Tibial artery (tissue), 4 donors: ENCODE measurements around the gene ITPK1.
"Not testable (repeated sequence)": the region's sequence is repeated elsewhere in the genome, so short reads cannot be mapped to it uniquely, and the experiment has no call there.

Source experiments
- DNase-seq, 2 donors: peaks; one replicate each; pipeline ENCODE4 v3.0.0-alpha.2; 2019
- H3K27ac ChIP-seq, 2 donors: fragments of 200-600 bp; sonication (generic) in 1 of 2; 1 replicate in 1 of 2; 2 replicates in 1 of 2; pipeline ENCODE4 v1.5.1; 2018 to 2019; ENCODE audit warnings: mild to moderate bottlenecking in 1 of 2
- H3K27me3 ChIP-seq, 2 donors: fragments of 200-600 bp; sonication (generic) in 1 of 2; one replicate each; pipeline versions ENCODE4 v1.5.1 to v1.6.0; 2016 to 2019
- H3K36me3 ChIP-seq, 3 donors: fragments of 200-600 bp; sonication (generic) in 2 of 3; one replicate each; pipeline ENCODE4 v1.5.1; 2016 to 2019; ENCODE audit warnings: mild to moderate bottlenecking in 2 of 3
- H3K4me1 ChIP-seq, 4 donors: fragments of 200-600 bp; sonication (generic) in 2 of 4; 1 replicate in 3 of 4; 2 replicates in 1 of 4; pipeline ENCODE4 v1.5.1; 2016 to 2019
- H3K4me3 ChIP-seq, 2 donors: fragments of 200-600 bp; sonication (generic) in 1 of 2; 1 replicate in 1 of 2; 2 replicates in 1 of 2; pipeline ENCODE4 v1.5.1; 2018 to 2019; ENCODE audit warnings: mild to moderate bottlenecking in 2 of 2
- H3K9me3 ChIP-seq, 3 donors: fragments of 200-600 bp; sonication (generic) in 1 of 3; one replicate each; pipeline ENCODE4 v1.5.1; 2016 to 2019
- intact Hi-C: fragments of 100-400 bp; cut with DNase I; formaldehyde crosslinking; loops from one replicate; pipeline ENCODE4 v1.15.0; 2023; ENCODE audit warnings: low total_unique reads
- TF ChIP-seq, protein P1 (sequence below), 2 experiments: fragments of 200-600 bp in 1 of 2; fragments of 450-650 bp in 1 of 2; IDR thresholded peaks; one replicate each; pipeline ENCODE4 v1.5.1; 2017 to 2019; ENCODE audit warnings: antibody characterized with exemption in 2 of 2, mild to moderate bottlenecking in 1 of 2, moderate library complexity in 1 of 2

ITPK1 gene

DNA sequence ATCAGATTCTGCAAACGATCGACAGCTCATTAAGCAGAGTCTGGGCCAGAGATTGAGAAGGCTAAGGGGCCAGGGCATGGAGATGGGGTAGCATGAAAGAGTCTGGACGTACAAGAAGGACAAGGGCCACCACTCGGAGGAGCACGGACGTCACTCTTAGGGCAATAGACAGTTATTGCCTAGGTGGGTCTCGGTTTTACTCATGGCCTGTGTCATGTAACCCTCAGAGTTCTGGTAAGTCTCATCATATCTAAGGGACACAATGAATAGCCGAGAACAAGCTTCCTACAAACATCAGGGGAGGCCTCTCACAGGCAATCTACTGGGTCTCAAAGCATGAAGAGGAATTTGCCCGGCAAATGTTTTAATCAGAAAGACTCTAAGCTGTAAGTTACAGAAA is 30.4 kb upstream of the ITPK1 start:
- DNase-seq: no peak
- intact Hi-C loops: no loop called here
- TF ChIP-seq, protein P1, sequence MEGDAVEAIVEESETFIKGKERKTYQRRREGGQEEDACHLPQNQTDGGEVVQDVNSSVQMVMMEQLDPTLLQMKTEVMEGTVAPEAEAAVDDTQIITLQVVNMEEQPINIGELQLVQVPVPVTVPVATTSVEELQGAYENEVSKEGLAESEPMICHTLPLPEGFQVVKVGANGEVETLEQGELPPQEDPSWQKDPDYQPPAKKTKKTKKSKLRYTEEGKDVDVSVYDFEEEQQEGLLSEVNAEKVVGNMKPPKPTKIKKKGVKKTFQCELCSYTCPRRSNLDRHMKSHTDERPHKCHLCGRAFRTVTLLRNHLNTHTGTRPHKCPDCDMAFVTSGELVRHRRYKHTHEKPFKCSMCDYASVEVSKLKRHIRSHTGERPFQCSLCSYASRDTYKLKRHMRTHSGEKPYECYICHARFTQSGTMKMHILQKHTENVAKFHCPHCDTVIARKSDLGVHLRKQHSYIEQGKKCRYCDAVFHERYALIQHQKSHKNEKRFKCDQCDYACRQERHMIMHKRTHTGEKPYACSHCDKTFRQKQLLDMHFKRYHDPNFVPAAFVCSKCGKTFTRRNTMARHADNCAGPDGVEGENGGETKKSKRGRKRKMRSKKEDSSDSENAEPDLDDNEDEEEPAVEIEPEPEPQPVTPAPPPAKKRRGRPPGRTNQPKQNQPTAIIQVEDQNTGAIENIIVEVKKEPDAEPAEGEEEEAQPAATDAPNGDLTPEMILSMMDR (IDR thresholded peaks at IDR 0.05): no peak
- Histone ChIP-seq H3K9me3 (no peaks in the 10 kb centered on the region), H3K27me3 (no peaks in the 10 kb centered on the region), H3K4me3 (no peak overlapping the region), H3K36me3 (no peaks in the 10 kb centered on the region), H3K4me1 (no peaks in the 10 kb centered on the region), H3K27ac (no peak overlapping the region)

DNA sequence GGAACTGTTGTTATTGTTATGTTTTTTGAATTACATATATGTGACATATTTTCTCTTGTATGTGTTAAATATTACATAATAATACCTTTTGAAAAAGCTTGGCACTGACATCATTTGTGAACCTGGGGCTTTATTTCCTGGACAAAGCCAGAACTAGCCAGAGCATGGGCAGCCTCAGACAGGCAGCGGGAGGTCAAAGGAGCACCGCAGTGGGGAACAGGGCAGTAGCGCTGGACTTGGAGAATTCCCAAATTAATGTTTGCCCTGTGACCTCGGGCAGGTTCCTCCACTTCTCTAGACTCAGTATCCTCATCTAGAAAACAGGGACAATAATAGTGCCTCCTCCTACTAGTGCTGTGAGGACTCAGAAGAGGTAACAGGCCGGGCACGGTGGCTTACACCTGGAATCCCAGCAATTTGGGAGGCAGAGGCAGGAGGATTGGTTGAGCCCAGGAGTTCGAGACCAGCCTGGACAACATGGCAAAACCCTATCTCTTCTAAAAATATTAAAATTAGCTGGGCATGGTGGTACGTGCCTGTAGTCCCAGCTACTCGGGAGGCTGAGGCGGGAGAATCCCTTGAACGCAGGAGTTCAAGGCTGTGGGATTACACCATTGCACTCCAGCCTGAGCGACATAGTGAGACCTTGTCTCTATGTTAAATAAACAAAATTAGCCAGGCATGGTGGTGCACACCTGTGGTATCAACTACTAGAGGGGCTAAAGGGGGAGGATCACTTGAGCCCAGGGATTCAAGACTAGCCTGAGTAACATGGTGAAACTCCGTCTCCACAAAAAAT is 27.3 kb upstream of the ITPK1 start:
- Histone ChIP-seq H3K27ac (no peak overlapping the region), H3K4me1 (peaks cover 0 to 3% (median 0%) of the 10 kb centered on the region in 4 donors), H3K27me3 (no peaks in the 10 kb centered on the region), H3K4me3 (no peak overlapping the region), H3K36me3 (no peaks in the 10 kb centered on the region), H3K9me3 (no peaks in the 10 kb centered on the region)
- TF ChIP-seq, protein P1 (IDR thresholded peaks at IDR 0.05): no peak
- intact Hi-C loops: loop anchor here (5.0 kb wide), 2 partner anchors 171 to 191 kb away; no protein-coding TSS in a partner anchor
- no peak for DNase-seq

DNA sequence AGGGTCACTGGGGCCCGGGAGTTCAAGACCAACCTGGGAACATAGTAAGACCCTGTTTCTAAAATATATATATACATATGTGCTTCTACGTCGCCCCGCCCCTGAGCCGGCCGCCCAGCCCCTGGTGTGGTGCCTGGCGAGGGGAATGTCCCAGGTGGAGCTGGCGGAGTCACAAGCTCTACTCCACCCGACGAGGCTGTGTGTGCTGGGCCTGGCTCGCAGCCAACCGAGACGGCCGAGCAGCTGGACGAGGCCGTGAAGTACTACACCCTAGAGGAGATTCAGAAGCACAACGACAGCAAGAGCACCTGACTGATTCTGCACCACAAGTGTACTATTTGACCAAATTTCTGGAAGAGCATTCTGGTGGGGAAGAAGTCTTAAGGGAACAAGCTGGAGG is 22.1 kb upstream of the ITPK1 start:
- Histone ChIP-seq H3K27me3 (no peaks in the 10 kb centered on the region), H3K4me1 (peaks cover 0 to 44% (median 12%) of the 10 kb centered on the region in 4 donors), H3K4me3 (no peak overlapping the region), H3K27ac (peak overlapping the region in 1 of 2 donors; percentile 67), H3K9me3 (no peaks in the 10 kb centered on the region), H3K36me3 (no peaks in the 10 kb centered on the region)
- intact Hi-C loops: no loop called here
- TF ChIP-seq, protein P1 (IDR thresholded peaks at IDR 0.05): no peak
- no peak for DNase-seq

DNA sequence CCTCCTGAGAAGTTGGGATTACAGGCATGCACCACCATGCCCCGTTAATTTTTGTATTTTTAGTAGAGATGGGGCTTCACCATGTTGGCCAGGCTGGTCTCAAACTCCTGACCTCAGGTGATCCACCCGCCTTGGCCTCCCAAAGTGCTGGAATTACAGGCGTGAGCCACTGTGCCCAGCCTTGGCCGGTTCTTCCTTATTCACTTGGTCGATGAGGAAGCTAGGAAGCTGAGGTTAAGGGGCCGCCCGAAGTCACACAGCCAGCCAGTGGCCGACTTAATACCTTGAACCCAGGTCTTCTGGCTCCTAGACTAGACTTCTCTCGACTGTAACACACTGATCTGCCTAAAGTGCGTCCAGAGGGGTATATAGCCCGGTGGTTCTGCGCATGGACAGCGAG is 20.8 kb upstream of the ITPK1 start:
- H3K36me3 ChIP-seq, H3K4me3 ChIP-seq, H3K9me3 ChIP-seq, H3K27me3 ChIP-seq, DNase-seq, intact Hi-C loops: not testable (repeated sequence)
- H3K27ac ChIP-seq: peak overlapping the region in 1 of 2 donors; percentile 67
- peaks cover 0 to 57% (median 16%) of the 10 kb centered on the region in 4 donors for H3K4me1 ChIP-seq

DNA sequence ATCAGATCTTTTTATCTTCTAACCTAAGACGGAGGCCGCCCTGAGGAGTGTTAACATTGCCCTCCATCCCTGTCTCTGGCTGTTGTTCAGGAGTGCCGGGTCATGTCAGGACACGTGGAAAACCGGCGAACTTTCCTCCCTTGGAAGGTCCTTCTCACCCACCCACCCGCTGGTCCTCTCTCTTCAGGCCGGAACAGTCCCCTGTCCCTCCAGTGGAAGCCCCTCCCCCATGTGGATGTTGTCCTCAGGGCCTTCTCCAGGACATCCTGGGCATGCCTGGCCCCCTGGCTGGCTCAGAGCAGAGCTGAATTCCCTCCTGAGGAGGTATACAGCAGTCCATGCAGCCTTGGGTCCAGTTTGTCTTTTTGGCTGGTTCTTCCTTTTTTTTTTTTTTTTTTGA is 20.3 kb upstream of the ITPK1 start:
- intact Hi-C loops: no loop called here

DNA sequence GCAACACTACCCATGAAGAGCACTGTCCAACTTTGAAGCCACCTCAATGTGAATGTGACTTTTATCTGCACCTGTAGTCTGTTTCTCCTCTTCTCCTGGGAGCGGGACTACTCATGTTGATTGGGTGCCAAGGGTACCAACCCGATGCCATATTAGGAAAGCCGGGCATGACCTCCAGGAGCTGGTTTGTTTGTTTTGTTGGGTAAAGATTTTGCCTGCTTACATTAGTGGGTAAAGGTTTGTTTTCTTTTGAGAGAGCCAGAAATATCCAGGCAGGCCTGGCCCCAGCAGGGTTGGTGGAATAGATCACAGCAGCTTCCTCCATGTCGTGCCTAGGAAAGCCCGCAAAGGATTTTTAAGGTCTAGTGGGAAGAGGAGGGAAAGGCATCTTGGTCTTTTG is 19.7 kb upstream of the ITPK1 start:
- intact Hi-C loops: loop anchor here (2.0 kb wide), 1 partner anchor 19 kb away; no protein-coding TSS in a partner anchor
- no peaks in the 10 kb centered on the region for H3K9me3 ChIP-seq
- H3K4me1 ChIP-seq: peaks cover 0 to 61% (median 16%) of the 10 kb centered on the region in 4 donors
- TF ChIP-seq, protein P1 (IDR thresholded peaks at IDR 0.05): no peak
- no peak overlapping the region for H3K4me3 ChIP-seq
- peak overlapping the region; percentile 12 to 67 for H3K27ac ChIP-seq
- peak in 1 of 2 donors; percentile 71 for DNase-seq
- H3K27me3 ChIP-seq: no peaks in the 10 kb centered on the region
- H3K36me3 ChIP-seq: no peaks in the 10 kb centered on the region

More for the DNA sequence above, 20.3 kb upstream of the ITPK1 start:
- Histone ChIP-seq H3K27me3 (no peaks in the 10 kb centered on the region), H3K4me3 (no peak overlapping the region), H3K27ac (peak overlapping the region; percentile 12 to 67), H3K4me1 (peaks cover 0 to 57% (median 16%) of the 10 kb centered on the region in 4 donors), H3K9me3 (no peaks in the 10 kb centered on the region), H3K36me3 (no peaks in the 10 kb centered on the region)
- DNase-seq: no peak
- TF ChIP-seq, protein P1 (IDR thresholded peaks at IDR 0.05): no peak
